B cell (primary cell): ENCODE data around the gene GKN1. TPM values are rescaled to one million over a fixed set of nuclear protein-coding genes. Genes with fewer than 3 reads are reported as not detected.

ENCODE experiments used
- polyA plus RNA-seq: library from polyadenylated mRNA; depleted of rRNA; stranded (reverse); fragments of >200 nt; gene quantifications from 2 replicates; pipeline ENCODE4 v1.2.3, GENCODE V29; 2012
- total RNA-seq, 2 donors: library from RNA; stranded (reverse); fragments of 120-200 nt in 1 of 2; gene quantifications; 1 replicate in 1 of 2; 2 replicates in 1 of 2; pipeline versions ENCODE4 v1.2.3 to v1.2.4, GENCODE V29; 2013 to 2022

The GKN1 gene
- total and polyA plus RNA-seq, 2 donors (not counting 1 experiment from before 2014, with no cell fraction given): not detected

Other genes with a start within 250 kb of the GKN1 start
- 207 and 221 TPM in 2 replicates for gene ARHGAP25, start 239.8 kb upstream of the GKN1 start, total RNA-seq
- 97.9 and 114 TPM in 2 replicates for gene ARHGAP25, start 239.8 kb upstream of the GKN1 start, polyA plus RNA-seq
- gene BMP10, start 103.2 kb upstream of the GKN1 start, total RNA-seq: not detected in 2 replicates
- not detected in 2 replicates for gene BMP10, start 103.2 kb upstream of the GKN1 start, polyA plus RNA-seq
- not detected in 2 replicates for gene GKN2, start 21.7 kb upstream of the GKN1 start, total RNA-seq
- not detected in 2 replicates for gene GKN2, start 21.7 kb upstream of the GKN1 start, polyA plus RNA-seq
- gene ANTXR1, start 38.5 kb downstream of the GKN1 start, total RNA-seq: 0.22 TPM in 1 of 2 replicates, not detected in the other
- not detected in 2 replicates for gene ANTXR1, start 38.5 kb downstream of the GKN1 start, polyA plus RNA-seq